Lower leg skin (tissue), 3 donors: ENCODE data around the gene CTBP2.

Experiments used
- POLR2A ChIP-seq, 2 donors: fragments of 450-650 bp; IDR thresholded peaks; one replicate each; pipeline ENCODE4 v1.6.1; 2016 to 2017; ENCODE audit warnings: antibody characterized with exemption in 2 of 2, mild to moderate bottlenecking in 1 of 2, moderate library complexity in 1 of 2
- TF ChIP-seq, protein P1 (sequence below), 3 donors: fragments of 450-650 bp; IDR thresholded peaks; one replicate each; pipeline ENCODE4 v1.5.1; 2016; ENCODE audit warnings: antibody characterized with exemption in 3 of 3, mild to moderate bottlenecking in 3 of 3, moderate library complexity in 2 of 3

DNA sequence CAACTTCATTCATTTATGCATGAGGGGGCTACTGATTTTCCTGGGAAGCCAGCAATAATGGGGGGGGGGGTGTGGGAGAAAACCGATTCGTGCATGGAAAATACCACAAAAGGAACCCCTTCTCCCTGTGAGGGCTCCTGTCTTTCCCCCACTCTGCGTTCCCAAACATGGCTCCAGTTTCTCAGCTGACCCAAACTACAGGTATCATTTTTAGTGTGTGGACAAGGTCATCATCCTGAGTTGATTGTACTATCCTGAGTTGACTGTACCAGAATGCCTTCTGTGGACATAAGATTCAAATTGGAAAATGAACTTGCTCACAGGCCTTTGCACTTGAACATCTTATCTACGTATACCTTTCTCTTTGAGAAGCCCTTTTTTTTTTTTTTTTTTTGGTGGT lies 168.5 kb downstream of the CTBP2 start:
- TF ChIP-seq, protein P1, sequence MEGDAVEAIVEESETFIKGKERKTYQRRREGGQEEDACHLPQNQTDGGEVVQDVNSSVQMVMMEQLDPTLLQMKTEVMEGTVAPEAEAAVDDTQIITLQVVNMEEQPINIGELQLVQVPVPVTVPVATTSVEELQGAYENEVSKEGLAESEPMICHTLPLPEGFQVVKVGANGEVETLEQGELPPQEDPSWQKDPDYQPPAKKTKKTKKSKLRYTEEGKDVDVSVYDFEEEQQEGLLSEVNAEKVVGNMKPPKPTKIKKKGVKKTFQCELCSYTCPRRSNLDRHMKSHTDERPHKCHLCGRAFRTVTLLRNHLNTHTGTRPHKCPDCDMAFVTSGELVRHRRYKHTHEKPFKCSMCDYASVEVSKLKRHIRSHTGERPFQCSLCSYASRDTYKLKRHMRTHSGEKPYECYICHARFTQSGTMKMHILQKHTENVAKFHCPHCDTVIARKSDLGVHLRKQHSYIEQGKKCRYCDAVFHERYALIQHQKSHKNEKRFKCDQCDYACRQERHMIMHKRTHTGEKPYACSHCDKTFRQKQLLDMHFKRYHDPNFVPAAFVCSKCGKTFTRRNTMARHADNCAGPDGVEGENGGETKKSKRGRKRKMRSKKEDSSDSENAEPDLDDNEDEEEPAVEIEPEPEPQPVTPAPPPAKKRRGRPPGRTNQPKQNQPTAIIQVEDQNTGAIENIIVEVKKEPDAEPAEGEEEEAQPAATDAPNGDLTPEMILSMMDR (IDR thresholded peaks at IDR 0.05) = no peak
- no peak for TF ChIP-seq POLR2A (IDR thresholded peaks at IDR 0.05)
